Gastroesophageal sphincter (tissue), 3 donors: ENCODE results near the gene CORO2B.

ENCODE experiments used
- EP300 ChIP-seq: sonication (generic); formaldehyde crosslinking; IDR thresholded peaks from one replicate; pipeline ENCODE4 v1.6.1; 2017; ENCODE audit warnings: antibody characterized with exemption, mild to moderate bottlenecking
- TF ChIP-seq, protein P1 (sequence below), 4 experiments: fragments of 200-600 bp in 2 of 4; fragments of 450-650 bp in 2 of 4; sonication (generic) in 1 of 4; IDR thresholded peaks; one replicate each; pipeline ENCODE4 v1.5.1; 2017 to 2019; ENCODE audit warnings: antibody characterized with exemption in 4 of 4, mild to moderate bottlenecking in 2 of 4, moderate library complexity in 2 of 4

DNA sequence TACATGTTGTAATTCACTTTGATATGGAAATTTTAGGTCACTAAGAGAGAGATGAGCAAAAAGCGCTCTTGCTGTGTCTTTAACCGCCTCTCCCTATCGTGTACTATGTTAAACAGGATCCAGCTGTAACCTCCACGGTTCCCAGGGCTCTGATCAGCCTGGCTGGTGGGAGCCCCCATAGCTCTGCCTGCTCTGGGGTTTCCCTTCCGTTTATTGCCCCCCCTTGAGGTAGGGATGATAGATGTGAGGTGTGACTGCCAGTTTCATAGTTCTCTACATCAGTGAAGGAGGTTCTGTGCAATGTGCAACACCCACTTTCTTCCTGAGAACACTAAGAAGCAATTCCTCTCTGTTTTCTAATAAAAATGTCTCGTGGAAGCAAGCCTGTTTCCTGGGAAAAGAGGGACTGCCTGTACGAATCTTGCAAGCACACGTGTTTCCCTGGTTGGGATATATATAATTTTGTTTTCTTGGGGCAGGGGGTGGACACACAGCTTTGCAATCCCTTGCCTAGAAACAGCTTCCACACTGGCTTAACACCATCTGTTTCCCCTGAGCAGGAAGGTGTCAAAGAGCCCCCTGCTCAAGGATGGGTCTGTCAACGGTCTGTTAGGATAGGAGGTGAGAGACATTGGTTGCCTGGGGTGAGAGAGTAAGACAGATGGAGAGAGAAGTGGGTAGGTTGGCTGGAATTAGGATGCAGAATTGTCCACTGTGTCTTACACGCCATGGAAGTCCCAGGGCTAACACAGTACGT, 23.8 kb downstream of the CORO2B start:
- TF ChIP-seq, protein P1, sequence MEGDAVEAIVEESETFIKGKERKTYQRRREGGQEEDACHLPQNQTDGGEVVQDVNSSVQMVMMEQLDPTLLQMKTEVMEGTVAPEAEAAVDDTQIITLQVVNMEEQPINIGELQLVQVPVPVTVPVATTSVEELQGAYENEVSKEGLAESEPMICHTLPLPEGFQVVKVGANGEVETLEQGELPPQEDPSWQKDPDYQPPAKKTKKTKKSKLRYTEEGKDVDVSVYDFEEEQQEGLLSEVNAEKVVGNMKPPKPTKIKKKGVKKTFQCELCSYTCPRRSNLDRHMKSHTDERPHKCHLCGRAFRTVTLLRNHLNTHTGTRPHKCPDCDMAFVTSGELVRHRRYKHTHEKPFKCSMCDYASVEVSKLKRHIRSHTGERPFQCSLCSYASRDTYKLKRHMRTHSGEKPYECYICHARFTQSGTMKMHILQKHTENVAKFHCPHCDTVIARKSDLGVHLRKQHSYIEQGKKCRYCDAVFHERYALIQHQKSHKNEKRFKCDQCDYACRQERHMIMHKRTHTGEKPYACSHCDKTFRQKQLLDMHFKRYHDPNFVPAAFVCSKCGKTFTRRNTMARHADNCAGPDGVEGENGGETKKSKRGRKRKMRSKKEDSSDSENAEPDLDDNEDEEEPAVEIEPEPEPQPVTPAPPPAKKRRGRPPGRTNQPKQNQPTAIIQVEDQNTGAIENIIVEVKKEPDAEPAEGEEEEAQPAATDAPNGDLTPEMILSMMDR (IDR thresholded peaks at IDR 0.05) = no peak
- TF ChIP-seq EP300 = no peak
